Vagina (tissue), 2 donors: ENCODE data around the gene NISCH. TPM values are rescaled to one million over a fixed set of nuclear protein-coding genes. Genes with fewer than 3 reads are reported as not detected.

Experiments used
- DNase-seq, 2 donors: peaks; one replicate each; pipeline ENCODE4 v3.0.0-alpha.2; 2017; ENCODE audit errors: extremely low spot score in 2 of 2
- H3K27ac ChIP-seq: fragments of 200-600 bp; sonication (generic); one replicate; pipeline ENCODE4 v1.5.1; 2019
- H3K27me3 ChIP-seq: fragments of 200-600 bp; sonication (generic); one replicate; pipeline ENCODE4 v1.5.1; 2019
- H3K36me3 ChIP-seq, 2 donors: fragments of 200-600 bp; sonication (generic); one replicate each; pipeline ENCODE4 v1.5.1; 2017 to 2019
- H3K4me1 ChIP-seq: fragments of 200-600 bp; sonication (generic); one replicate; pipeline ENCODE4 v1.5.1; 2019
- H3K4me3 ChIP-seq, 2 donors: fragments of 200-600 bp; sonication (generic); 1 replicate in 1 of 2; 2 replicates in 1 of 2; pipeline ENCODE4 v1.5.1; 2016 to 2019
- H3K9me3 ChIP-seq: fragments of 200-600 bp; sonication (generic); one replicate; pipeline ENCODE4 v1.5.1; 2019
- POLR2A ChIP-seq, 2 donors: fragments of 450-650 bp; IDR thresholded peaks; one replicate each; pipeline ENCODE4 v1.6.1; 2017; ENCODE audit warnings: antibody characterized with exemption in 2 of 2, mild to moderate bottlenecking in 2 of 2, moderate library complexity in 2 of 2
- POLR2AphosphoS5 ChIP-seq, 2 donors: sonication (generic); formaldehyde crosslinking; IDR thresholded peaks; one replicate each; pipeline ENCODE4 v1.9.0; 2017; ENCODE audit warnings: antibody characterized with exemption in 2 of 2, mild to moderate bottlenecking in 2 of 2, low read depth in 1 of 2; ENCODE audit not compliant: insufficient read depth in 1 of 2
- intact Hi-C: fragments of 100-400 bp; cut with DNase I; formaldehyde crosslinking; loops from one replicate; pipeline ENCODE4 v1.15.1; 2023
- total RNA-seq: library from RNA; depleted of rRNA; stranded (reverse); fragments of >200 nt; gene quantifications from one replicate; pipeline ENCODE4 v1.2.3, GENCODE V29; 2016
- TF ChIP-seq, protein P1 (sequence below), 3 experiments: fragments of 450-650 bp in 2 of 3; fragments of 200-600 bp in 1 of 3; sonication (generic) in 1 of 3; IDR thresholded peaks; one replicate each; pipeline ENCODE4 v1.5.1; 2017 to 2019; ENCODE audit warnings: antibody characterized with exemption in 3 of 3, mild to moderate bottlenecking in 2 of 3, moderate library complexity in 2 of 3

NISCH gene
- total RNA-seq, 1 donor from 2014 or later, result 103 TPM

- H3K4me3 ChIP-seq, result no peak overlapping the region
- H3K27me3 ChIP-seq, result no peaks in the 10 kb centered on the region
- TF ChIP-seq POLR2A (IDR thresholded peaks at IDR 0.05) (no peak), POLR2AphosphoS5 (IDR thresholded peaks at IDR 0.05; ENCODE audit: insufficient read depth in 1 of 2, low read depth in 1 of 2) (no peak)
- TF ChIP-seq, protein P1, sequence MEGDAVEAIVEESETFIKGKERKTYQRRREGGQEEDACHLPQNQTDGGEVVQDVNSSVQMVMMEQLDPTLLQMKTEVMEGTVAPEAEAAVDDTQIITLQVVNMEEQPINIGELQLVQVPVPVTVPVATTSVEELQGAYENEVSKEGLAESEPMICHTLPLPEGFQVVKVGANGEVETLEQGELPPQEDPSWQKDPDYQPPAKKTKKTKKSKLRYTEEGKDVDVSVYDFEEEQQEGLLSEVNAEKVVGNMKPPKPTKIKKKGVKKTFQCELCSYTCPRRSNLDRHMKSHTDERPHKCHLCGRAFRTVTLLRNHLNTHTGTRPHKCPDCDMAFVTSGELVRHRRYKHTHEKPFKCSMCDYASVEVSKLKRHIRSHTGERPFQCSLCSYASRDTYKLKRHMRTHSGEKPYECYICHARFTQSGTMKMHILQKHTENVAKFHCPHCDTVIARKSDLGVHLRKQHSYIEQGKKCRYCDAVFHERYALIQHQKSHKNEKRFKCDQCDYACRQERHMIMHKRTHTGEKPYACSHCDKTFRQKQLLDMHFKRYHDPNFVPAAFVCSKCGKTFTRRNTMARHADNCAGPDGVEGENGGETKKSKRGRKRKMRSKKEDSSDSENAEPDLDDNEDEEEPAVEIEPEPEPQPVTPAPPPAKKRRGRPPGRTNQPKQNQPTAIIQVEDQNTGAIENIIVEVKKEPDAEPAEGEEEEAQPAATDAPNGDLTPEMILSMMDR (IDR thresholded peaks at IDR 0.05), result no peak
- peaks cover 10% of the 10 kb centered on the region for H3K4me1 ChIP-seq
- DNase-seq, result no peak
- intact Hi-C loops, result loop anchor here (10.0 kb wide), 1 partner anchor 64 kb away; the partner anchor contains the start of genes NT5DC2 and UQCC5
- H3K9me3 ChIP-seq, result no peaks in the 10 kb centered on the region
- H3K36me3 ChIP-seq, result peaks cover 0 to 44% of the 10 kb centered on the region in 2 donors
- H3K27ac ChIP-seq, result no peak overlapping the region
These were observed 15.5 kb downstream of the NISCH start for GRCh38 chr3:52470920-52471319.

GRCh38 chr3:52471371-52472238 is 16.2 kb downstream of the NISCH start:
- H3K4me1 ChIP-seq, result peaks cover 10% of the 10 kb centered on the region
- no peaks in the 10 kb centered on the region for H3K9me3 ChIP-seq
- intact Hi-C loops, result loop anchor here (10.0 kb wide), 1 partner anchor 63 kb away; the partner anchor contains the start of genes NT5DC2 and UQCC5
- TF ChIP-seq POLR2A (IDR thresholded peaks at IDR 0.05), result no peak
- TF ChIP-seq, protein P1 (IDR thresholded peaks at IDR 0.05), result peak; percentile 38 to 53 (median 51)
- H3K27me3 ChIP-seq, result no peaks in the 10 kb centered on the region
- H3K4me3 ChIP-seq, result no peak overlapping the region
- peaks cover 0 to 51% of the 10 kb centered on the region in 2 donors for H3K36me3 ChIP-seq
- no peak for DNase-seq
- H3K27ac ChIP-seq, result no peak overlapping the region

- DNase-seq, result no peak
- H3K27me3 ChIP-seq, result no peaks in the 10 kb centered on the region
- peaks cover 0 to 59% of the 10 kb centered on the region in 2 donors for H3K36me3 ChIP-seq
- H3K4me1 ChIP-seq, result peaks cover 10% of the 10 kb centered on the region
- H3K9me3 ChIP-seq, result no peaks in the 10 kb centered on the region
- no peak overlapping the region for H3K27ac ChIP-seq
- TF ChIP-seq POLR2AphosphoS5 (IDR thresholded peaks at IDR 0.05; ENCODE audit: insufficient read depth in 1 of 2, low read depth in 1 of 2), result no peak
- TF ChIP-seq, protein P1 (IDR thresholded peaks at IDR 0.05), result no peak
- no peak for TF ChIP-seq POLR2A (IDR thresholded peaks at IDR 0.05)
- intact Hi-C loops, result loop anchor here (10.0 kb wide), 1 partner anchor 62 kb away; the partner anchor contains the start of genes NT5DC2 and UQCC5
- H3K4me3 ChIP-seq, result no peak overlapping the region
These were observed 17.0 kb downstream of the NISCH start for GRCh38 chr3:52472239-52473000.

DNA sequence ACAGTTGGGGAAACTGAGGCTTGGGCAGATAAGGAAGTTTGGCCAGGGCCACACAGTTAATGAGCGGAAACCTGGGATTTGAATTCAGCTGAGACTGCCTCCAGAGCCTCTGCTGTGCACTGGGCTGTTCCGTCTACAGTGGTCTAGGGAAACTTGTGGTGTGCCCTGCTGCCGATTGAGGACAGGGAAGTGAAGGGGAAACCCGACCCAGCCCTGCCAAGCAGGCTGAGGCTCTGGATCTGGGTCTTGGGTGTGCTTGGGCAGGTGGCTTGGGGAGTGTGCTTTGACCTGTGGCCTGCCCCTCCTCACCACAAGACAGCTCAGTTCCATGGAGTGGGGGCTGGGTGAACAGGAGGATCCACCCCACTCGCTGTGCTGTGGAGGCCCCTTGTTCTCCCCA is 17.6 kb downstream of the NISCH start:
- no peak overlapping the region for H3K27ac ChIP-seq
- no peaks in the 10 kb centered on the region for H3K9me3 ChIP-seq
- no peak for TF ChIP-seq POLR2A (IDR thresholded peaks at IDR 0.05)
- TF ChIP-seq POLR2AphosphoS5 (IDR thresholded peaks at IDR 0.05; ENCODE audit: insufficient read depth in 1 of 2, low read depth in 1 of 2), result no peak
- TF ChIP-seq, protein P1 (IDR thresholded peaks at IDR 0.05), result no peak
- peaks cover 0 to 65% of the 10 kb centered on the region in 2 donors for H3K36me3 ChIP-seq
- intact Hi-C loops, result loop anchor here (10.0 kb wide), 1 partner anchor 62 kb away; the partner anchor contains the start of genes NT5DC2 and UQCC5
- peaks cover 10% of the 10 kb centered on the region for H3K4me1 ChIP-seq
- no peak for DNase-seq
- no peak overlapping the region for H3K4me3 ChIP-seq
- H3K27me3 ChIP-seq, result no peaks in the 10 kb centered on the region
